Sigmoid colon (tissue), 7 donors: ENCODE results near the gene SSR1. TPM values are rescaled to one million over a fixed set of nuclear protein-coding genes. Genes with fewer than 3 reads are reported as not detected.

ENCODE experiments used
- DNase-seq: peaks from one replicate; pipeline ENCODE4 v3.0.0-alpha.2; 2019
- H3K27ac ChIP-seq, 4 donors: fragments of 200-600 bp; sonication (generic); one replicate each; pipeline ENCODE4 v1.5.1; 2016 to 2019; ENCODE audit warnings: mild to moderate bottlenecking in 1 of 4
- H3K27me3 ChIP-seq, 3 donors: fragments of 200-600 bp; sonication (generic); one replicate each; pipeline ENCODE4 v1.5.1; 2019; ENCODE audit warnings: mild to moderate bottlenecking in 1 of 3
- H3K36me3 ChIP-seq, 4 donors: fragments of 200-600 bp; sonication (generic); one replicate each; pipeline ENCODE4 v1.5.1; 2016 to 2019
- H3K4me1 ChIP-seq, 4 donors: fragments of 200-600 bp; sonication (generic); one replicate each; pipeline ENCODE4 v1.5.1; 2017 to 2019
- H3K4me3 ChIP-seq, 4 donors: fragments of 200-600 bp; sonication (generic); one replicate each; pipeline ENCODE4 v1.5.1; 2017 to 2019; ENCODE audit warnings: mild to moderate bottlenecking in 2 of 4, moderate library complexity in 1 of 4
- H3K9me3 ChIP-seq, 4 donors: fragments of 200-600 bp in 3 of 4; sonication (generic) in 3 of 4; one replicate each; pipeline versions ENCODE4 v1.5.1 to v1.6.1; 2013 to 2019
- EP300 ChIP-seq, 4 donors: sonication (generic); formaldehyde crosslinking; IDR thresholded peaks; one replicate each; pipeline ENCODE4 v1.6.1; 2017; ENCODE audit warnings: antibody characterized with exemption in 4 of 4
- POLR2A ChIP-seq, 2 donors: fragments of 450-650 bp; IDR thresholded peaks; one replicate each; pipeline ENCODE4 v1.6.1; 2016; ENCODE audit warnings: antibody characterized with exemption in 2 of 2, mild to moderate bottlenecking in 2 of 2, moderate library complexity in 2 of 2
- POLR2AphosphoS5 ChIP-seq, 4 donors: sonication (generic); formaldehyde crosslinking; IDR thresholded peaks; one replicate each; pipeline ENCODE4 v1.6.1; 2017; ENCODE audit warnings: antibody characterized with exemption in 4 of 4
- WGBS, 2 donors: extraction: QIAGEN DNeasy Blood & Tissue Kit; methylation state at CpG; one replicate each; pipeline ENCODE4 v1.1.7; 2013; 5-methylcytosine and 5-hydroxymethylcytosine counted together
- intact Hi-C: fragments of 100-400 bp; cut with DNase I; formaldehyde crosslinking; loops from one replicate; pipeline ENCODE4 v1.15.1; 2023
- polyA plus RNA-seq, 3 donors: library from polyadenylated mRNA; stranded (reverse); fragments of 200-250 nt; gene quantifications; one replicate each; pipeline ENCODE4 v1.2.3, GENCODE V29; 2013
- total RNA-seq, 4 donors: library from RNA; depleted of rRNA; stranded (reverse); fragments of >200 nt; gene quantifications; one replicate each; pipeline ENCODE4 v1.1.0, GENCODE V29; 2016
- TF ChIP-seq, protein P1 (sequence below), 4 experiments: fragments of 450-650 bp in 3 of 4; fragments of 200-600 bp in 1 of 4; IDR thresholded peaks; one replicate each; pipeline ENCODE4 v1.5.1; 2016 to 2019; ENCODE audit warnings: antibody characterized with exemption in 4 of 4, mild to moderate bottlenecking in 3 of 4, moderate library complexity in 2 of 4
- donor health status: healthy with polysubstance abuse.
- donor health status: Bipolar disorder and iron deficiency.
- donor health status: healthy.

The SSR1 gene
- total and polyA plus RNA-seq, 7 donors = 10.8 to 55.1 (median 29.7) TPM

DNA sequence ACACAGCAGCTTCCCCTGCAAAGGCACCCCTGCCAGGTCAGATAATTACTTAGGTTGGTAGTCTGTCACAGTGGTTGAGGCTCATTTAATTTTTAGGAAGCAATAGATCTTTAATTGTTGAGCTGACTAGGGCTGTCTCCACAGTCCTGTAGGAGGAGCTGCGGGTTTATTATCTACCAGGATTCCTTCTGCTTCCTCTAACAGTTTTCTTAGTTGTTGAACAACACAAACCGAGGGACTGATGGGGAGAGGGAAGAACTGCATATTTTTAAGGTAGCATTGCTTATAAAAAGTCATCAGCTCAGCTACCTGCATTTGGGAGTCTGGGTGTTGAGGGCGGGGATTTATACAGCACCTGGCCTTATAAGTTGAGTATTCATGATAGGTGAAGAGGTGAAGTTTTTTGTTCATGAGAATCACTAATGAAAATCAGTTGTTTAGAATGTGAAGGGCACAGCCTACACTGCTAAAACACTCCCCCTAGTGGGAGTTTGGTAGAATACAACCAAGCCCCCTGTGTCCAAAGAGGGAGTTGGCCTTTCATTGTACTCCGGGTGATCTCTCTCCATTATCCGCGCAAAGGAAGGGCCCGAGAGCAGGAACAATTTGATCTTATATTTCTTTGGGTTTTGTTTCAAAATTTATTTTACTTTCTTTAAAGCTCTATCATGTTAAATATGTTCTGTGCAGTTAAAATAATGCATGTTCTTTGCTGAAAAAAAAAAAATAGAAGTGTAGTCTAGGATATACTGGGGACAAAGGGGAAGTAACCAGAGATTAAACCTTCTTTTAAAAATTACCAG, 69.6 kb downstream of the SSR1 start:
- Histone ChIP-seq H3K36me3 (peaks cover 13 to 57% (median 32%) of the 10 kb centered on the region in 4 donors), H3K4me1 (peaks cover 0 to 25% (median 6%) of the 10 kb centered on the region in 4 donors), H3K27ac (peak overlapping the region in 3 of 4 donors; percentile 36 to 47 (median 44)), H3K9me3 (no peaks in the 10 kb centered on the region), H3K4me3 (no peak overlapping the region), H3K27me3 (no peaks in the 10 kb centered on the region)
- no peak for DNase-seq
- TF ChIP-seq, protein P1, sequence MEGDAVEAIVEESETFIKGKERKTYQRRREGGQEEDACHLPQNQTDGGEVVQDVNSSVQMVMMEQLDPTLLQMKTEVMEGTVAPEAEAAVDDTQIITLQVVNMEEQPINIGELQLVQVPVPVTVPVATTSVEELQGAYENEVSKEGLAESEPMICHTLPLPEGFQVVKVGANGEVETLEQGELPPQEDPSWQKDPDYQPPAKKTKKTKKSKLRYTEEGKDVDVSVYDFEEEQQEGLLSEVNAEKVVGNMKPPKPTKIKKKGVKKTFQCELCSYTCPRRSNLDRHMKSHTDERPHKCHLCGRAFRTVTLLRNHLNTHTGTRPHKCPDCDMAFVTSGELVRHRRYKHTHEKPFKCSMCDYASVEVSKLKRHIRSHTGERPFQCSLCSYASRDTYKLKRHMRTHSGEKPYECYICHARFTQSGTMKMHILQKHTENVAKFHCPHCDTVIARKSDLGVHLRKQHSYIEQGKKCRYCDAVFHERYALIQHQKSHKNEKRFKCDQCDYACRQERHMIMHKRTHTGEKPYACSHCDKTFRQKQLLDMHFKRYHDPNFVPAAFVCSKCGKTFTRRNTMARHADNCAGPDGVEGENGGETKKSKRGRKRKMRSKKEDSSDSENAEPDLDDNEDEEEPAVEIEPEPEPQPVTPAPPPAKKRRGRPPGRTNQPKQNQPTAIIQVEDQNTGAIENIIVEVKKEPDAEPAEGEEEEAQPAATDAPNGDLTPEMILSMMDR (IDR thresholded peaks at IDR 0.05) = peak; percentile 80 to 94 (median 83)
- TF ChIP-seq POLR2A (IDR thresholded peaks at IDR 0.05) = no peak
- WGBS, 2 donors = 5 to 12% methylated on average over 7 of the region's 7 CpGs
- intact Hi-C loops = loop anchor here (1.0 to 5.0 kb wide), 4 partner anchors 136 to 566 kb away; partner anchors contain the start of gene RREB1

DNA sequence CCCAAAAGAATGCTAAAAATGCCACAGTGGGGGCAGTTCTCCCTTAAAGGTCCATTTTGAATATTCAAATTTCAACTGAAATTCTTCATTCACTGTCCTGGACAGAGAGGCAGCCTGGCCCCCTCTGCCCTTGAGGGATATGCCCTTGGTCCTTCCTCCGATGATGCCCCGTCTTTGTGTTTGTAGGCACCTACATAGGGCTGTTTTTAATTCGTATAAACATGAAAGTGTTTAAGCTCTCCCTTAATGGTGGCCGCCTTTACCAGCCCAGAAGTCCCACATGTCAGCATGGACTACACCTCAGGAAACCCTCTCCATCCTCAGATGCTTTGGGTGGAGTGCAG, 70.2 kb downstream of the SSR1 start:
- H3K9me3 ChIP-seq = no peaks in the 10 kb centered on the region
- peaks cover 0 to 26% (median 6%) of the 10 kb centered on the region in 4 donors for H3K4me1 ChIP-seq
- no peak overlapping the region for H3K4me3 ChIP-seq
- intact Hi-C loops = loop anchor here (1.0 to 5.0 kb wide), 4 partner anchors 136 to 566 kb away; partner anchors contain the start of gene RREB1
- DNase-seq = no peak
- no peaks in the 10 kb centered on the region for H3K27me3 ChIP-seq
- peaks cover 8 to 51% (median 27%) of the 10 kb centered on the region in 4 donors for H3K36me3 ChIP-seq
- 57 to 70% methylated on average over 4 of the region's 4 CpGs for WGBS, 2 donors
- TF ChIP-seq POLR2A (IDR thresholded peaks at IDR 0.05) = no peak
- TF ChIP-seq EP300 (IDR thresholded peaks at IDR 0.05) = no peak
- TF ChIP-seq POLR2AphosphoS5 (IDR thresholded peaks at IDR 0.05) = no peak
- TF ChIP-seq, protein P1 (IDR thresholded peaks at IDR 0.05) = no peak
- peak overlapping the region in 3 of 4 donors; percentile 36 to 47 (median 44) for H3K27ac ChIP-seq

DNA sequence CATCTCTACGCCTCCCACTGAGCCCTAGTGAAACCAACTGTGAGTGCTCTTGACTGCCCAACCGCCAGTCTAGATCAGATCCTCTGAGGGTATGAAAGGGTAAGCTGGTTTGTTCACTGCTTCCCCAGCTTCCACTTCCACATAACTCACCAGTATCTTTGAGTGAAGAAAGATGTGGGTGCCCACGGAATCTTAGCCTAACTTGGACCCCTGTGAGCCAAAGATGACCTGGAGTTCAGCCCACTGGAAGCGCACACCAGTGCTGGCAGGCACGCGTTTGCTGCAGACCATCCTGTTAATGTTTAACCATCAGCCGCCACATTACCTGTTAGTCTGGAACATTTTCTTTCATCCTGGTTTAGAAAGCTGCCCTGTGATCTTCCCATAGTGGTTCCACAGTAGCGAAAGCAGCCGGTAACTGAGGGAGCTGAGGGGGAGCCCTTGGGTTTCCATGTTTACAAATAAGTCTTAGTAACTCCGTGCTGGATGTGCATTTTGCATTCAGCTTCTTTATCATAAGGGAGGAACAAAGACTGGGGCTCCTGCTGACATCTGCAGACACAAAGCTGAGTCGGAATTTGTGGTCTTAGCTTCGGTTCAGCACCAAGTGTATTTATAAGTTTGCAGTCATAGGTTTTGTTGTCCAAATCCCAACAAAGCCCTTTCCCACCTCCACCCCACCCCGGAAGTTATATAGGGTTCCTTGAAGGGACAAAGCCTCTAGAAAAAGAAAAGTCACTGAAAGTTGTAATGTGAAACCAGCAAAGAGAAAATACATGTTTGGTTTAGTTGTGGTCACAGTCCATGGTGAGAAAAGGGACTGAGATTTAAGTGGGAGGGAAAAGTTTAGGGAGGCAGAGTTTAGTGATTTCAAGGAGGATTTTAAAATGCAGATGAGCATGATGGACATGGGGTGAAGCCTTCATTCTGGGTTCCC, 71.0 kb downstream of the SSR1 start:
- no peak for DNase-seq
- Histone ChIP-seq H3K4me3 (no peak overlapping the region), H3K9me3 (no peaks in the 10 kb centered on the region), H3K4me1 (peaks cover 0 to 26% (median 6%) of the 10 kb centered on the region in 4 donors), H3K27me3 (no peaks in the 10 kb centered on the region), H3K27ac (peak overlapping the region; percentile 0 to 47 (median 40)), H3K36me3 (peaks cover under 1 to 43% (median 19%) of the 10 kb centered on the region in 4 donors)
- no peak for TF ChIP-seq POLR2A (IDR thresholded peaks at IDR 0.05)
- TF ChIP-seq, protein P1 (IDR thresholded peaks at IDR 0.05) = no peak
- no peak for TF ChIP-seq POLR2AphosphoS5 (IDR thresholded peaks at IDR 0.05)
- TF ChIP-seq EP300 (IDR thresholded peaks at IDR 0.05) = no peak
- 15 to 61% methylated on average over 13 of the region's 13 CpGs for WGBS, 2 donors
- intact Hi-C loops = loop anchor here (5.0 kb wide), 2 partner anchors 135 to 190 kb away; partner anchors contain the start of gene RREB1

DNA sequence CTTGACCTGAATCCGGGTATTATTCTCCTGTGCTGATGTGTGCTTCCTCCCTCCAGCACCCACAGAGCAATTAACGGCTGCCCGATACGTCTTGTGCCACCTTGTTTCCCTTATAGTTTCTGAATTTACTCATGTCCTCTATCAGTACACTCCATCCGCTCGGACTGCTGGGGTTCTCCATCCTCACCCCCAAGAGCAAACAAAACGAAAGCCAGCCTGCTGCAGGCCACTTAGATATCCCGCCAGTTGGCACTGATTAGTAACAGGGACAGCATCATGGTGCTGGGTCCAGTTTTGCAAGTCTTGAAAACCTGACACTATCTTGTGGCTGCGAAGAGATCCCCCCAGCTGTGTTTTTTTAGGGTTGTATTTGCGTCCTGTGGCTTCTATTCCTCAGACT, 71.8 kb downstream of the SSR1 start:
- H3K9me3 ChIP-seq = no peaks in the 10 kb centered on the region
- peaks cover 0 to 26% (median 6%) of the 10 kb centered on the region in 4 donors for H3K4me1 ChIP-seq
- intact Hi-C loops = loop anchor here (5.0 kb wide), 2 partner anchors 134 to 189 kb away; partner anchors contain the start of gene RREB1
- WGBS, 2 donors = 63 to 87% methylated on average over 10 of the region's 10 CpGs
- H3K27me3 ChIP-seq = no peaks in the 10 kb centered on the region
- TF ChIP-seq POLR2A (IDR thresholded peaks at IDR 0.05) (no peak), POLR2AphosphoS5 (IDR thresholded peaks at IDR 0.05) (no peak), EP300 (IDR thresholded peaks at IDR 0.05) (no peak)
- TF ChIP-seq, protein P1 (IDR thresholded peaks at IDR 0.05) = no peak
- no peak overlapping the region for H3K4me3 ChIP-seq
- H3K36me3 ChIP-seq = peaks cover 0 to 37% (median 11%) of the 10 kb centered on the region in 4 donors
- no peak overlapping the region for H3K27ac ChIP-seq
- DNase-seq = no peak
